CD4-positive, alpha-beta T cell treated with Interleukin-10 for 1 hour (primary cell): ENCODE results near the gene TECTB.
A peak's percentile ranks its signal among the peaks of the same experiment; 100 is the strongest.

Source experiments
- DNase-seq: peaks from one replicate; pipeline ENCODE4 v3.0.0-alpha.2; 2020

TECTB gene

GRCh38 chr10:112275512-112276245 is 7.5 kb upstream of the TECTB start:
- DNase-seq, result no peak

GRCh38 chr10:112278871-112279270 is 4.3 kb upstream of the TECTB start:
- no peak for DNase-seq

- DNase-seq, result no peak
Observed at GRCh38 chr10:112279433-112279832, 3.8 kb upstream of the TECTB start.

- no peak for DNase-seq
Observed at GRCh38 chr10:112280205-112280921, 2.8 kb upstream of the TECTB start.

- DNase-seq, result no peak
Observed at GRCh38 chr10:112282086-112282485, 1.1 kb upstream of the TECTB start.

- no peak for DNase-seq
Observed at GRCh38 chr10:112286837-112287818, 3.9 kb downstream of the TECTB start.

- DNase-seq, result no peak
Observed at GRCh38 chr10:112287844-112288243, 4.6 kb downstream of the TECTB start.

- no peak for DNase-seq
Observed at GRCh38 chr10:112288486-112288885, 5.3 kb downstream of the TECTB start.

- DNase-seq, result no peak
Observed at GRCh38 chr10:112289373-112290053, 6.3 kb downstream of the TECTB start.

- no peak for DNase-seq
Observed at GRCh38 chr10:112290054-112290373, 6.8 kb downstream of the TECTB start.

- no peak for DNase-seq
Observed at GRCh38 chr10:112294169-112294568, 11.0 kb downstream of the TECTB start.

- DNase-seq, result no peak
Observed at GRCh38 chr10:112295853-112296830, 12.9 kb downstream of the TECTB start.

GRCh38 chr10:112296908-112297331 is 13.7 kb downstream of the TECTB start:
- no peak for DNase-seq

GRCh38 chr10:112298581-112298980 is 15.4 kb downstream of the TECTB start:
- no peak for DNase-seq

- no peak for DNase-seq
Observed at GRCh38 chr10:112299456-112299855, 16.3 kb downstream of the TECTB start.

- DNase-seq, result no peak
Observed at GRCh38 chr10:112302335-112302734, 19.1 kb downstream of the TECTB start.

GRCh38 chr10:112303528-112303927 is 20.3 kb downstream of the TECTB start:
- no peak for DNase-seq

- DNase-seq, result no peak
Observed at GRCh38 chr10:112304267-112304859, 21.2 kb downstream of the TECTB start.

GRCh38 chr10:112307358-112308124 is 24.3 kb downstream of the TECTB start:
- peak; percentile 33 for DNase-seq

- no peak for DNase-seq
Observed at GRCh38 chr10:112308125-112308502, 24.9 kb downstream of the TECTB start.
